ENCODE results near the gene EXOC8.

Gene EXOC8

GRCh38 chr1:231337472-231338269 is at the start of gene EXOC8:
TSS of gene EXOC8 (minus strand) at chr1:231337852. CDS start at chr1:231337745, 107 bp downstream.
- peak; percentile 97 for DNase-seq (ENCODE audit: low spot score)

GRCh38 chr1:231386466-231386865 is 48.8 kb upstream of the EXOC8 start:
- DNase-seq (ENCODE audit: low spot score): no peak

GRCh38 chr1:231385416-231385748 is 47.7 kb upstream of the EXOC8 start:
- DNase-seq (ENCODE audit: low spot score): no peak

GRCh38 chr1:231384696-231385415 is 47.2 kb upstream of the EXOC8 start:
- DNase-seq (ENCODE audit: low spot score): no peak

- DNase-seq (ENCODE audit: low spot score): no peak
These were observed 45.7 kb upstream of the EXOC8 start for GRCh38 chr1:231383159-231383860.

GRCh38 chr1:231382426-231382825 is 44.8 kb upstream of the EXOC8 start:
- no peak for DNase-seq (ENCODE audit: low spot score)

- no peak for DNase-seq (ENCODE audit: low spot score)
These were observed 44.1 kb upstream of the EXOC8 start for GRCh38 chr1:231381729-231382128.

- no peak for DNase-seq (ENCODE audit: low spot score)
These were observed 39.4 kb upstream of the EXOC8 start for GRCh38 chr1:231376875-231377549.

- no peak for DNase-seq (ENCODE audit: low spot score)
These were observed 38.4 kb upstream of the EXOC8 start for GRCh38 chr1:231376101-231376500.

- no peak for DNase-seq (ENCODE audit: low spot score)
These were observed 36.7 kb upstream of the EXOC8 start for GRCh38 chr1:231374394-231374793.

- no peak for DNase-seq (ENCODE audit: low spot score)
These were observed 34.8 kb upstream of the EXOC8 start for GRCh38 chr1:231372501-231372900.

GRCh38 chr1:231369282-231369681 is 31.6 kb upstream of the EXOC8 start:
- DNase-seq (ENCODE audit: low spot score): peak; percentile 69

GRCh38 chr1:231364192-231364591 is 26.5 kb upstream of the EXOC8 start:
- DNase-seq (ENCODE audit: low spot score): no peak

GRCh38 chr1:231363624-231364023 is 26.0 kb upstream of the EXOC8 start:
- no peak for DNase-seq (ENCODE audit: low spot score)

- no peak for DNase-seq (ENCODE audit: low spot score)
These were observed 24.7 kb upstream of the EXOC8 start for GRCh38 chr1:231362325-231362724.

- no peak for DNase-seq (ENCODE audit: low spot score)
These were observed 21.5 kb upstream of the EXOC8 start for GRCh38 chr1:231359113-231359512.

GRCh38 chr1:231357831-231358354 is 20.2 kb upstream of the EXOC8 start:
- DNase-seq (ENCODE audit: low spot score): peak; percentile 66

- no peak for DNase-seq (ENCODE audit: low spot score)
These were observed 19.6 kb upstream of the EXOC8 start for GRCh38 chr1:231357187-231357772.

- DNase-seq (ENCODE audit: low spot score): no peak
These were observed 17.5 kb upstream of the EXOC8 start for GRCh38 chr1:231355171-231355570.

- DNase-seq (ENCODE audit: low spot score): no peak
These were observed 16.8 kb upstream of the EXOC8 start for GRCh38 chr1:231354330-231355020.

- no peak for DNase-seq (ENCODE audit: low spot score)
These were observed 15.4 kb upstream of the EXOC8 start for GRCh38 chr1:231353086-231353485.

Data from globus pallidus (tissue), 1 donor.